Calu3 (cell line): ENCODE measurements around the gene BMP15. TPM values are rescaled to one million over a fixed set of nuclear protein-coding genes. Genes with fewer than 3 reads are reported as not detected.

Experiments
- BruUV-seq: library from RNA; stranded (reverse); fragments of 400-500 nt; replicated peaks from 2 replicates; lab custom pipeline; 2021; lab: Mats Ljungman, UMichigan
- CTCF ChIA-PET: fragments of 300-600 bp; sonication (Branson Sonifier 250); formaldehyde crosslinking; loops from one replicate; lab custom pipeline; 2022; ENCODE audit warnings: antibody characterized with exemption; lab: Charles Lee
- DNase-seq: peaks from one replicate; pipeline ENCODE4 v3.0.0; 2022
- H3K27ac Mint-ChIP-seq: one replicate; pipeline ENCODE4 v1.8.0; 2022; ENCODE audit warnings: mixed read lengths; ENCODE audit not compliant: unreplicated experiment
- H3K27me3 Mint-ChIP-seq: one replicate; pipeline ENCODE4 v1.8.0; 2022; ENCODE audit warnings: mixed read lengths; ENCODE audit not compliant: unreplicated experiment
- H3K36me3 Mint-ChIP-seq: one replicate; pipeline ENCODE4 v1.8.0; 2022; ENCODE audit warnings: mild to moderate bottlenecking, moderate library complexity, mixed read lengths; ENCODE audit not compliant: insufficient read depth, unreplicated experiment
- H3K4me1 Mint-ChIP-seq: one replicate; pipeline ENCODE4 v1.8.0; 2022; ENCODE audit warnings: mild to moderate bottlenecking, low read depth, mixed read lengths; ENCODE audit not compliant: unreplicated experiment
- H3K4me3 Mint-ChIP-seq: one replicate; pipeline ENCODE4 v1.8.0; 2022; ENCODE audit warnings: mild to moderate bottlenecking, low read depth, moderate library complexity, mixed read lengths; ENCODE audit not compliant: unreplicated experiment
- H3K9me3 Mint-ChIP-seq: one replicate; pipeline ENCODE4 v1.8.0; 2022; ENCODE audit warnings: low read depth, mixed read lengths; ENCODE audit not compliant: unreplicated experiment
- intact Hi-C: fragments of 100-400 bp; cut with micrococcal nuclease; formaldehyde crosslinking; loops from one replicate; pipeline ENCODE4 v1.10.0; 2022; ENCODE audit not compliant: unreplicated experiment
- total RNA-seq: library from RNA; stranded (reverse); gene quantifications from 2 replicates; pipeline ENCODE4 v1.2.3, GENCODE V29; 2022
- TF ChIP-seq, protein P1 (sequence below): fragments of 200-600 bp; IDR thresholded peaks from one replicate; pipeline ENCODE4 v1.8.0; 2022; ENCODE audit warnings: antibody characterized with exemption; ENCODE audit not compliant: unreplicated experiment

The BMP15 gene
- total RNA-seq, 1 experiment from 2014 or later, result not detected

DNA sequence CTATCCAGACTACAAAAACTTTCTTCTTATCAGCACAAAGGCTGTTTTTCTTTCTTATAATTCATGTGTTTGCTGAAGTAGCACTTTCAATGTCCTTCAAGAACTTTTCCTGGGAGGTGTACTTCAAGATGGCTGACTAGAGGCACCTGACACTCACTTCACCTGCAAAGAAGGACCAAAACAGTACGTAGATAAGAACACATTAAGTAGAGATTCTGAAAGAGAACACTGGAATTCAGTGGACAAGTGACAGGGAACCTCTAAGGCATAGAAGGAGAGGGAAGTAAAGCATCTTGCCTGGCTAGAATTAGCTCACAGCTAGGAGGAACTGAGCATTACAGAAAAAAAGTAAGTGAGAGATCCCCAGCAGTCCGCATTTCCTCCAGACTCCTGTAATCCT, 21.7 kb upstream of the BMP15 start:
- H3K4me1 Mint-ChIP-seq, result no peaks in the 10 kb centered on the region
- H3K9me3 Mint-ChIP-seq, result no peaks in the 10 kb centered on the region
- intact Hi-C loops, result no loop called here
- no peaks in the 10 kb centered on the region for H3K27me3 Mint-ChIP-seq
- no peak for DNase-seq
- CTCF ChIA-PET, result no interaction called here
- no peak overlapping the region for H3K27ac Mint-ChIP-seq
- no peaks in the 10 kb centered on the region for H3K36me3 Mint-ChIP-seq
- no TSS peak for BruUV-seq
- no peak overlapping the region for H3K4me3 Mint-ChIP-seq
- TF ChIP-seq, protein P1, sequence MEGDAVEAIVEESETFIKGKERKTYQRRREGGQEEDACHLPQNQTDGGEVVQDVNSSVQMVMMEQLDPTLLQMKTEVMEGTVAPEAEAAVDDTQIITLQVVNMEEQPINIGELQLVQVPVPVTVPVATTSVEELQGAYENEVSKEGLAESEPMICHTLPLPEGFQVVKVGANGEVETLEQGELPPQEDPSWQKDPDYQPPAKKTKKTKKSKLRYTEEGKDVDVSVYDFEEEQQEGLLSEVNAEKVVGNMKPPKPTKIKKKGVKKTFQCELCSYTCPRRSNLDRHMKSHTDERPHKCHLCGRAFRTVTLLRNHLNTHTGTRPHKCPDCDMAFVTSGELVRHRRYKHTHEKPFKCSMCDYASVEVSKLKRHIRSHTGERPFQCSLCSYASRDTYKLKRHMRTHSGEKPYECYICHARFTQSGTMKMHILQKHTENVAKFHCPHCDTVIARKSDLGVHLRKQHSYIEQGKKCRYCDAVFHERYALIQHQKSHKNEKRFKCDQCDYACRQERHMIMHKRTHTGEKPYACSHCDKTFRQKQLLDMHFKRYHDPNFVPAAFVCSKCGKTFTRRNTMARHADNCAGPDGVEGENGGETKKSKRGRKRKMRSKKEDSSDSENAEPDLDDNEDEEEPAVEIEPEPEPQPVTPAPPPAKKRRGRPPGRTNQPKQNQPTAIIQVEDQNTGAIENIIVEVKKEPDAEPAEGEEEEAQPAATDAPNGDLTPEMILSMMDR, result no peak

DNA sequence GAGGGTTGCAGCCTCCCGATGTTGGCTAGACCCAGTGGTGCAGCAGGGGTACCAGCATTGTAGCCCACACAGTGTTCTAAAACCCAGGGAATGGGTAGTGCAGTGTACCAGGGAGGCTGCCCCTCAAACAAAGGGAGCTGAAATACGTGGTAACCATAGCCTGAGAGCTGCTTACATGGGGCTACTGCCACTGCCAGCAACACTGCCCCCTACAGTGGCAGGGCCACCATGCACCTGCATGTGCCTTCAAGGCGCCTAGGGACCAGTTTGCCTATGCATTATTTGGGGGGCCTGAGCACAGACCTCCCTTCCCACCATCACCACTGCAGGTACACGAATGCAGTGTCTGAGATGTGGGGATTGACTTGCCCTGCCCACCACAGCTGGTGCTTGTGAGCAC, 21.0 kb upstream of the BMP15 start:
- Mint-ChIP-seq H3K27me3 (no peaks in the 10 kb centered on the region), H3K27ac (no peak overlapping the region), H3K4me3 (no peak overlapping the region), H3K36me3 (no peaks in the 10 kb centered on the region), H3K9me3 (no peaks in the 10 kb centered on the region), H3K4me1 (no peaks in the 10 kb centered on the region)
- BruUV-seq, result no TSS peak
- DNase-seq, result no peak
- CTCF ChIA-PET, result no interaction called here
- TF ChIP-seq, protein P1, result no peak
- intact Hi-C loops, result no loop called here

DNA sequence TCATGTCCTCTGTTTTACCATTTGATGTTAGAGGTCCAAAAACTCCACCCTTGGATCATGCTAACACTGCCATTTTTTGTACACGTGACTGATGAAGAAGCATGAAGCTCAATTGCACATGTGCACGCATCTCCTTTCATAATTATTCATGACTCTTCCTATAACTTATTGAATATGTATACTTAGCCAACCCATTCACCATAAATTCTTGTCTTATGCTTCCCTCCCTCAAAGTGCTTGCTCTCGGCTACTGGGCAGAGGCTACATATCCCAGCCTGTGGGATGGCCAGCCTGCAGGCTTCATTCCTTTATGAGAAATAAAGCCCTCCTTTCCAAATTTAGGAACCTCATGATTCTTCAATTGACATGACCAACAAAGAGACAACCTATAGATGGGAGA, 17.5 kb upstream of the BMP15 start:
- no TSS peak for BruUV-seq
- H3K27ac Mint-ChIP-seq, result no peak overlapping the region
- no peaks in the 10 kb centered on the region for H3K36me3 Mint-ChIP-seq
- TF ChIP-seq, protein P1, result no peak
- no peaks in the 10 kb centered on the region for H3K27me3 Mint-ChIP-seq
- intact Hi-C loops, result no loop called here
- H3K9me3 Mint-ChIP-seq, result peaks cover 2% of the 10 kb centered on the region
- no peak overlapping the region for H3K4me3 Mint-ChIP-seq
- no peak for DNase-seq
- CTCF ChIA-PET, result no interaction called here
- H3K4me1 Mint-ChIP-seq, result no peaks in the 10 kb centered on the region

DNA sequence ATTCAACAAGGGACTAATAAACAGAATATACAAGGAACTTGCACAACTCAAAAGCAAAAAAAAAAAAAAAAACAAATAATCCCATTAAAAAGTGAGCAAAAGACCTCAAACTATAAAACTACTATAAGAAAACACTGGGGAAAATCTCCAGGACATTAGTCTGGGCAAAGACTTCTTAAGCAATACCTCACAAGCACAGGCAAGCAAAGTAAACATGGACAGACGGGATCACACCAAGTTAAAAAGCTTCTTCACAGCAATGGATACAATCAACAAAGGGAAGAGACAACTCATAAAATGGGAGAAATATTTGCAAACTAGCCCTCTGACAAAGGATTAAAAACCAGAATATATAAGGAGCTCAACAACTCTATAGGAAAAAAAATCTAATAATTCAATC, 17.1 kb upstream of the BMP15 start:
- Mint-ChIP-seq H3K4me1 (no peaks in the 10 kb centered on the region), H3K36me3 (no peaks in the 10 kb centered on the region), H3K27me3 (no peaks in the 10 kb centered on the region), H3K27ac (no peak overlapping the region), H3K9me3 (peaks cover 2% of the 10 kb centered on the region), H3K4me3 (no peak overlapping the region)
- CTCF ChIA-PET, result no interaction called here
- intact Hi-C loops, result no loop called here
- no peak for DNase-seq
- TF ChIP-seq, protein P1, result no peak
- BruUV-seq, result no TSS peak

DNA sequence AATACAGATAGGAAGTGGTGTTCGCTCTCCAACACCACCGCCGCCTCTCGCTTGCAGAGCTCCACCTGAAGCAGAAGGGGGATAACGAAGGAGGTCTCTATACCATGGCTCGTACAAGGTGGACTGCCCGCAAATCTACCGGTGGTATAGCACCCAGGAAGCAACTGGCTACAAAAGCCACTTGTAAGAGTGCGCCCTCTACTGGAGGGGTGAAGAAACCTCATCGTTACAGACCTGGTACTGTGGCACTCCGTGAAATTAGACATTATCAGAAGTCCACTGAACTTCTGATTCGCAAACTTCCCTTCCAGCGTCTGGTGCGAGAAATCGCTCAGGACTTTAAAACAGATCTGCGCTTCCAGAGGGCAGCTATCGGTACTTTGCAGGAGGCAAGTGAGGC, 5.2 kb upstream of the BMP15 start:
- H3K36me3 Mint-ChIP-seq, result no peaks in the 10 kb centered on the region
- TF ChIP-seq, protein P1, result peak; percentile 77
- BruUV-seq, result no TSS peak

More for the DNA sequence above, 5.2 kb upstream of the BMP15 start:
- peak; percentile 46 for DNase-seq
- Mint-ChIP-seq H3K4me3 (no peak overlapping the region), H3K4me1 (no peaks in the 10 kb centered on the region), H3K9me3 (no peaks in the 10 kb centered on the region), H3K27ac (no peak overlapping the region), H3K27me3 (no peaks in the 10 kb centered on the region)
- CTCF ChIA-PET, result no interaction called here
- intact Hi-C loops, result no loop called here
